GM12891 (cell line): Measurements from ENCODE around the gene ATP6V0A1.
"Not testable (repeated sequence)": the region's sequence is repeated elsewhere in the genome, so short reads cannot be mapped to it uniquely, and the experiment has no call there.

ENCODE experiments used
- PAX5 ChIP-seq: IDR thresholded peaks from 2 replicates; pipeline ENCODE4 v1.6.1; 2011; ENCODE audit warnings: low read length, moderate library complexity, mild to moderate bottlenecking; ENCODE audit not compliant: insufficient read depth, severe bottlenecking
- POLR2A ChIP-seq: IDR thresholded peaks from 2 replicates; pipeline ENCODE4 v1.6.1; 2011; ENCODE audit warnings: low read depth, low read length, control low read depth
- POLR2AphosphoS5 ChIP-seq: IDR thresholded peaks from 2 replicates; pipeline ENCODE4 v1.6.1; 2011; ENCODE audit warnings: low read depth, low read length, control low read depth
- SPI1 ChIP-seq: IDR thresholded peaks from 2 replicates; pipeline ENCODE4 v1.6.1; 2011; ENCODE audit warnings: low read depth, low read length, control low read depth

DNA sequence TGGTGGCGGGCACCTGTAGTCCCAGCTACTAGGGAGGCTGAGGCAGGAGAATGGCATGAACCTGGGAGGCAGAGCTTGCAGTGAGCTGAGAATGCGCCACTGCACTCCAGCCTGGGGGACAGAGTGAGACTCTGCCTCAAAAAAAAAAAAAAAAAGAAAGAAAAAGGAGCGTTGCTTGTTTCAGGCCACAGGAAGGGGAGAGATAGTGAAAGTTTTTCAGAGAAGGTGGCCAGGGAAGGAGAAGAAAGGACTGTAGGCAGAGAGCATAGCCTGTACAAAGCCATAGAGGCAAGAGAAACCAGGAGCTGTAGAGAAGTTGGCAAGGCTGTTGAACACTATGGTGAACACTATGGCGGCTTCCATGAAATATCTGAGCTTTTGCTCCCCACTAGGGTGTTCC is 81.9 kb downstream of the ATP6V0A1 start:
- TF ChIP-seq POLR2A, PAX5, SPI1, POLR2AphosphoS5: not testable (repeated sequence)
